Gastrocnemius medialis (tissue), 4 donors: Measurements from ENCODE around the gene CYP1A1. TPM values are rescaled to one million over a fixed set of nuclear protein-coding genes. Genes with fewer than 3 reads are reported as not detected.

ENCODE experiments used
- ATAC-seq, 2 donors: fragments of 150-250 bp; one replicate each; pipeline ENCODE4 v1.9.1; 2016
- DNase-seq, 2 donors: peaks; one replicate each; pipeline ENCODE4 v3.0.0-alpha.2; 2019
- H3K27ac ChIP-seq, 4 donors: fragments of 200-600 bp; sonication (generic); 1 replicate in 1 of 4; 2 replicates in 3 of 4; pipeline ENCODE4 v1.5.1; 2016 to 2018; ENCODE audit warnings: mild to moderate bottlenecking in 2 of 4, moderate library complexity in 1 of 4
- H3K27me3 ChIP-seq, 3 donors: fragments of 200-600 bp; sonication (generic) in 2 of 3; 1 replicate in 1 of 3; 2 replicates in 2 of 3; pipeline versions ENCODE4 v1.5.1 to v1.6.0; 2016 to 2019; ENCODE audit warnings: mild to moderate bottlenecking in 1 of 3, moderate library complexity in 1 of 3
- H3K36me3 ChIP-seq, 2 donors: fragments of 200-600 bp; sonication (generic) in 1 of 2; one replicate each; pipeline ENCODE4 v1.5.1; 2017 to 2018
- H3K4me1 ChIP-seq, 2 donors: fragments of 200-600 bp; sonication (generic) in 1 of 2; one replicate each; pipeline ENCODE4 v1.5.1; 2016 to 2017; ENCODE audit warnings: mild to moderate bottlenecking in 2 of 2
- H3K4me3 ChIP-seq, 4 donors: fragments of 200-600 bp; sonication (generic) in 3 of 4; 1 replicate in 1 of 4; 2 replicates in 3 of 4; pipeline ENCODE4 v1.5.1; 2016 to 2019; ENCODE audit warnings: mild to moderate bottlenecking in 2 of 4
- H3K9me3 ChIP-seq, 3 donors: fragments of 200-600 bp; sonication (generic) in 2 of 3; 1 replicate in 1 of 3; 2 replicates in 2 of 3; pipeline ENCODE4 v1.5.1; 2016 to 2019
- POLR2A ChIP-seq, 2 donors: fragments of 450-650 bp; IDR thresholded peaks; one replicate each; pipeline ENCODE4 v1.6.1; 2017; ENCODE audit warnings: antibody characterized with exemption in 2 of 2, mild to moderate bottlenecking in 2 of 2, moderate library complexity in 2 of 2
- in situ Hi-C, 4 donors: fragments of 200-750 bp; cut with MboI; loops; one replicate each; pipeline versions ENCODE4 v1.15.0 to v1.8.0; 2017; ENCODE audit warnings: low sequenced_read_pairs in 4 of 4
- intact Hi-C: fragments of 100-400 bp; cut with DNase I; formaldehyde crosslinking; loops from one replicate; pipeline ENCODE4 v1.15.1; 2023; ENCODE audit warnings: low total_unique reads
- total RNA-seq, 4 donors: library from RNA; depleted of rRNA; stranded (reverse); fragments of >200 nt; gene quantifications; one replicate each; pipeline versions ENCODE4 v1.1.0 to v1.2.3, GENCODE V29; 2016
- TF ChIP-seq, protein P1 (sequence below), 5 experiments: fragments of 450-650 bp in 3 of 5; fragments of 200-600 bp in 2 of 5; sonication (generic) in 2 of 5; IDR thresholded peaks in 4 of 5; conservative IDR thresholded peaks in 1 of 5; 1 replicate in 4 of 5; 2 replicates in 1 of 5; pipeline ENCODE4 v1.5.1; 2016 to 2019; ENCODE audit warnings: antibody characterized with exemption in 5 of 5, mild to moderate bottlenecking in 3 of 5, moderate library complexity in 3 of 5

Gene CYP1A1
- total RNA-seq, 4 donors from 2014 or later = 0.41 to 3.0 (median 1.6) TPM

DNA sequence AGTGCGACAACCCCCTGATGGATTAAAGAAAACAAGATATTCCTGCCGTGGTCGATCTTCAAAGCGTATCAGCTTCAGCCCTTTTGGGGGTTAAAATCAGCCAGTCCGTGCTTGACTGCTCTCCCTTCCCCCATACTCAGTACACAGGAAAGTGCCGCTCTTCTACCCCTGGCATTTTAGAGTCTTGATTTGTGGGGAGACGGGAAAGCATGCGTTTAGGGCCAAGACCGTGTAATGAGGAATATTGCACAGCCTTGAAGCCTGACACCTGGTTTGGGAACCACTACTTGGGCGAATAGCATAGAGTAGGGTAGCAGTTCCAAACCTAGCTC lies 29.0 kb downstream of the CYP1A1 start:
- in situ Hi-C loops = no loop called here
- Histone ChIP-seq H3K36me3 (no peaks in the 10 kb centered on the region), H3K9me3 (no peaks in the 10 kb centered on the region), H3K4me1 (peaks cover 14 to 22% of the 10 kb centered on the region in 2 donors), H3K27me3 (no peaks in the 10 kb centered on the region), H3K4me3 (peak overlapping the region; percentile 87 to 98 (median 92)), H3K27ac (peak overlapping the region; percentile 83 to 92 (median 87))
- intact Hi-C loops = loop anchor here (5.0 kb wide), 1 partner anchor 44 kb away; no protein-coding TSS in a partner anchor
- TF ChIP-seq, protein P1, sequence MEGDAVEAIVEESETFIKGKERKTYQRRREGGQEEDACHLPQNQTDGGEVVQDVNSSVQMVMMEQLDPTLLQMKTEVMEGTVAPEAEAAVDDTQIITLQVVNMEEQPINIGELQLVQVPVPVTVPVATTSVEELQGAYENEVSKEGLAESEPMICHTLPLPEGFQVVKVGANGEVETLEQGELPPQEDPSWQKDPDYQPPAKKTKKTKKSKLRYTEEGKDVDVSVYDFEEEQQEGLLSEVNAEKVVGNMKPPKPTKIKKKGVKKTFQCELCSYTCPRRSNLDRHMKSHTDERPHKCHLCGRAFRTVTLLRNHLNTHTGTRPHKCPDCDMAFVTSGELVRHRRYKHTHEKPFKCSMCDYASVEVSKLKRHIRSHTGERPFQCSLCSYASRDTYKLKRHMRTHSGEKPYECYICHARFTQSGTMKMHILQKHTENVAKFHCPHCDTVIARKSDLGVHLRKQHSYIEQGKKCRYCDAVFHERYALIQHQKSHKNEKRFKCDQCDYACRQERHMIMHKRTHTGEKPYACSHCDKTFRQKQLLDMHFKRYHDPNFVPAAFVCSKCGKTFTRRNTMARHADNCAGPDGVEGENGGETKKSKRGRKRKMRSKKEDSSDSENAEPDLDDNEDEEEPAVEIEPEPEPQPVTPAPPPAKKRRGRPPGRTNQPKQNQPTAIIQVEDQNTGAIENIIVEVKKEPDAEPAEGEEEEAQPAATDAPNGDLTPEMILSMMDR (IDR thresholded peaks at IDR 0.05 in 4 of 5, conservative IDR thresholded peaks at IDR 0.05 in 1 of 5) = no peak
- no peak for TF ChIP-seq POLR2A (IDR thresholded peaks at IDR 0.05)
- no peak for DNase-seq
- ATAC-seq = peak in 1 of 2 donors; percentile 13

GRCh38 chr15:74695597-74696397 lies 29.5 kb downstream of the CYP1A1 start, which contains the start of gene EDC3:
Gene EDC3 (minus strand): TSS chr15:74696024. CDS start chr15:74675124, 20,900 bp downstream.
- Histone ChIP-seq H3K4me1 (peaks cover 14 to 22% of the 10 kb centered on the region in 2 donors), H3K36me3 (no peaks in the 10 kb centered on the region), H3K4me3 (peak within 1 kb of the TSS; percentile 87 to 98 (median 92)), H3K27me3 (no peaks in the 10 kb centered on the region), H3K9me3 (no peaks in the 10 kb centered on the region), H3K27ac (peak within 1 kb of the TSS; percentile 83 to 92 (median 87))
- ATAC-seq (peak; percentile 88 to 94), DNase-seq (peak; percentile 70 to 76)
- TF ChIP-seq POLR2A (IDR thresholded peaks at IDR 0.05) = peak; percentile 14 to 32
- TF ChIP-seq, protein P1 (IDR thresholded peaks at IDR 0.05 in 4 of 5, conservative IDR thresholded peaks at IDR 0.05 in 1 of 5) = no peak
- in situ Hi-C loops = no loop called here
- intact Hi-C loops = loop anchor here (5.0 kb wide), 1 partner anchor 43 kb away; no protein-coding TSS in a partner anchor

GRCh38 chr15:74692327-74692726 lies 33.0 kb downstream of the CYP1A1 start:
- intact Hi-C loops (no loop called here), in situ Hi-C loops (no loop called here)
- Histone ChIP-seq H3K27me3 (no peaks in the 10 kb centered on the region), H3K4me3 (no peak overlapping the region), H3K9me3 (no peaks in the 10 kb centered on the region), H3K4me1 (peaks cover 14 to 22% of the 10 kb centered on the region in 2 donors), H3K36me3 (no peaks in the 10 kb centered on the region), H3K27ac (no peak overlapping the region)
- no peak for ATAC-seq
- DNase-seq = no peak
- TF ChIP-seq, protein P1 (IDR thresholded peaks at IDR 0.05 in 4 of 5, conservative IDR thresholded peaks at IDR 0.05 in 1 of 5) = no peak
- no peak for TF ChIP-seq POLR2A (IDR thresholded peaks at IDR 0.05)

GRCh38 chr15:74683758-74684157 lies 41.6 kb downstream of the CYP1A1 start:
- Histone ChIP-seq H3K27ac (no peak overlapping the region), H3K4me3 (no peak overlapping the region), H3K27me3 (no peaks in the 10 kb centered on the region), H3K36me3 (peaks cover 0 to 19% of the 10 kb centered on the region in 2 donors), H3K9me3 (no peaks in the 10 kb centered on the region), H3K4me1 (no peaks in the 10 kb centered on the region)
- in situ Hi-C loops (no loop called here), intact Hi-C loops (no loop called here)
- DNase-seq (no peak), ATAC-seq (no peak)
- no peak for TF ChIP-seq POLR2A (IDR thresholded peaks at IDR 0.05)
- TF ChIP-seq, protein P1 (IDR thresholded peaks at IDR 0.05 in 4 of 5, conservative IDR thresholded peaks at IDR 0.05 in 1 of 5) = no peak
